AG04449 (cell line): ENCODE measurements around the gene RPL28.

Experiments used
- CTCF ChIA-PET: fragments of 350-600 bp; formaldehyde crosslinking; extraction: SDS; loops from one replicate; lab custom pipeline; 2021; ENCODE audit warnings: antibody characterized with exemption; lab: Yijun Ruan, JAX
- POLR2A ChIA-PET: fragments of 400-600, 350-600 bp; formaldehyde crosslinking; extraction: SDS; loops from one replicate; lab custom pipeline; 2020; ENCODE audit warnings: antibody characterized with exemption, inconsistent platforms; lab: Yijun Ruan, JAX
- DNase-seq: peaks from one replicate; pipeline ENCODE4 v3.0.0-alpha.2; 2010; ENCODE audit warnings: low read depth, low spot score
- H3K4me3 ChIP-seq: 2 replicates; pipeline ENCODE4 v1.5.1; 2011; ENCODE audit warnings: low read depth, mild to moderate bottlenecking, control low read depth, low read length
- CTCF ChIP-seq: IDR thresholded peaks from one replicate; pipeline ENCODE4 v1.5.1; 2011; ENCODE audit warnings: mild to moderate bottlenecking, moderate library complexity, low read length, control low read depth, inconsistent platforms; ENCODE audit not compliant: insufficient read depth; ENCODE audit errors: missing control alignments

Gene RPL28

GRCh38 chr19:55346725-55347441, 38.8 kb upstream of the RPL28 start:
- no peak overlapping the region for H3K4me3 ChIP-seq
- ChIA-PET POLR2A (interaction anchor here (3.3 kb wide), 1 partner anchor 7 kb away, joined by 14 read pairs; the partner anchor contains the start of gene KMT5C), CTCF (no interaction called here)
- TF ChIP-seq CTCF, result no peak
- DNase-seq, result no peak

- TF ChIP-seq CTCF, result no peak
- CTCF ChIA-PET, result no interaction called here
Observed at GRCh38 chr19:55347442-55348009, 38.2 kb upstream of the RPL28 start.

GRCh38 chr19:55348317-55349034, 37.3 kb upstream of the RPL28 start:
- no peak overlapping the region for H3K4me3 ChIP-seq
- ChIA-PET POLR2A (interaction anchor here (3.3 kb wide), 1 partner anchor 9 kb away, joined by 14 read pairs; the partner anchor contains the start of gene KMT5C), CTCF (interaction anchor here (1.1 kb wide), 1 partner anchor 9 kb away, joined by 5 read pairs; no protein-coding TSS in a partner anchor)
- no peak for DNase-seq
- TF ChIP-seq CTCF, result no peak

More at GRCh38 chr19:55347442-55348009, 38.2 kb upstream of the RPL28 start:
- no peak for DNase-seq
- POLR2A ChIA-PET, result interaction anchor here (3.3 kb wide), 1 partner anchor 8 kb away, joined by 14 read pairs; the partner anchor contains the start of gene KMT5C
- no peak overlapping the region for H3K4me3 ChIP-seq

GRCh38 chr19:55350620-55351315, 35.0 kb upstream of the RPL28 start:
- no peak for TF ChIP-seq CTCF
- DNase-seq, result no peak
- POLR2A ChIA-PET, result interaction anchor here (0.6 to 3.3 kb wide), 3 partner anchors 11 to 14 kb away, joined by 3 to 14 read pairs (median 3); partner anchors contain the start of gene KMT5C
- H3K4me3 ChIP-seq, result no peak overlapping the region
- CTCF ChIA-PET, result interaction anchor here (1.0 to 1.7 kb wide), 3 partner anchors 12 to 49 kb away, joined by 3 to 9 read pairs (median 6); partner anchors contain the start of gene KMT5C

- ChIA-PET CTCF (no interaction called here), POLR2A (no interaction called here)
- no peak overlapping the region for H3K4me3 ChIP-seq
- no peak for TF ChIP-seq CTCF
- no peak for DNase-seq
Observed at GRCh38 chr19:55352040-55352439, 33.7 kb upstream of the RPL28 start.
